Prostate gland (tissue), 2 donors: ENCODE results near the gene CCDC170. TPM values are rescaled to one million over a fixed set of nuclear protein-coding genes. Genes with fewer than 3 reads are reported as not detected.

ENCODE experiments used
- DNase-seq: peaks from one replicate; pipeline ENCODE4 v3.0.0-alpha.2; 2019; ENCODE audit warnings: low spot score
- H3K27ac ChIP-seq, 2 donors: fragments of 200-600 bp; sonication (generic); 2 replicates each; pipeline ENCODE4 v1.5.1; 2017 to 2019
- H3K27me3 ChIP-seq: fragments of 200-600 bp; sonication (generic); replicated peaks from 2 replicates; pipeline ENCODE4 v1.5.1; 2019; ENCODE audit not compliant: insufficient read depth
- H3K36me3 ChIP-seq, 2 donors: fragments of 200-600 bp; sonication (generic); 1 replicate in 1 of 2; 2 replicates in 1 of 2; pipeline versions ENCODE4 v1.5.1 to v1.8.1; 2017 to 2019
- H3K4me1 ChIP-seq: fragments of 200-600 bp; sonication (generic); replicated peaks from 2 replicates; pipeline ENCODE4 v1.5.1; 2019
- H3K4me3 ChIP-seq, 2 donors: fragments of 200-600 bp; sonication (generic); 2 replicates each; pipeline ENCODE4 v1.5.1; 2017 to 2019
- H3K9me3 ChIP-seq: fragments of 200-600 bp; sonication (generic); 2 replicates; pipeline ENCODE4 v1.5.1; 2017
- POLR2A ChIP-seq: fragments of 450-650 bp; IDR thresholded peaks from one replicate; pipeline ENCODE4 v1.6.1; 2016; ENCODE audit warnings: antibody characterized with exemption, mild to moderate bottlenecking
- POLR2AphosphoS5 ChIP-seq: sonication (generic); formaldehyde crosslinking; IDR thresholded peaks from one replicate; pipeline ENCODE4 v1.6.1; 2017; ENCODE audit warnings: antibody characterized with exemption
- WGBS: methylation state at CpG from one replicate; pipeline ENCODE4 v1.1.5; 2018; 5-methylcytosine and 5-hydroxymethylcytosine counted together
- intact Hi-C: fragments of 100-400 bp; cut with DNase I; formaldehyde crosslinking; loops from one replicate; pipeline ENCODE4 v1.14.2; 2022
- total RNA-seq, 2 donors: library from RNA; depleted of rRNA; stranded (reverse); fragments of >200 nt; gene quantifications; one replicate each; pipeline ENCODE4 v1.1.0, GENCODE V29; 2016
- TF ChIP-seq, protein P1 (sequence below), 4 experiments: fragments of 200-600 bp in 2 of 4; fragments of 450-650 bp in 2 of 4; sonication (generic) in 2 of 4; IDR thresholded peaks; 1 replicate in 3 of 4; 2 replicates in 1 of 4; pipeline ENCODE4 v1.5.1; 2016 to 2019; ENCODE audit warnings: antibody characterized with exemption in 4 of 4, mild to moderate bottlenecking in 2 of 4, moderate library complexity in 2 of 4

Gene CCDC170
- total RNA-seq, 2 donors from 2014 or later = 0.32 to 0.85 TPM

GRCh38 chr6:151637814-151638213 is 144.0 kb downstream of the CCDC170 start:
- Histone ChIP-seq H3K9me3 (no peaks in the 10 kb centered on the region), H3K36me3 (no peaks in the 10 kb centered on the region), H3K4me1 (no peaks in the 10 kb centered on the region), H3K27ac (no peak overlapping the region), H3K27me3 (no peaks in the 10 kb centered on the region), H3K4me3 (no peak overlapping the region)
- DNase-seq = no peak
- WGBS = 97% methylated on average over 3 of the region's 3 CpGs
- TF ChIP-seq, protein P1, sequence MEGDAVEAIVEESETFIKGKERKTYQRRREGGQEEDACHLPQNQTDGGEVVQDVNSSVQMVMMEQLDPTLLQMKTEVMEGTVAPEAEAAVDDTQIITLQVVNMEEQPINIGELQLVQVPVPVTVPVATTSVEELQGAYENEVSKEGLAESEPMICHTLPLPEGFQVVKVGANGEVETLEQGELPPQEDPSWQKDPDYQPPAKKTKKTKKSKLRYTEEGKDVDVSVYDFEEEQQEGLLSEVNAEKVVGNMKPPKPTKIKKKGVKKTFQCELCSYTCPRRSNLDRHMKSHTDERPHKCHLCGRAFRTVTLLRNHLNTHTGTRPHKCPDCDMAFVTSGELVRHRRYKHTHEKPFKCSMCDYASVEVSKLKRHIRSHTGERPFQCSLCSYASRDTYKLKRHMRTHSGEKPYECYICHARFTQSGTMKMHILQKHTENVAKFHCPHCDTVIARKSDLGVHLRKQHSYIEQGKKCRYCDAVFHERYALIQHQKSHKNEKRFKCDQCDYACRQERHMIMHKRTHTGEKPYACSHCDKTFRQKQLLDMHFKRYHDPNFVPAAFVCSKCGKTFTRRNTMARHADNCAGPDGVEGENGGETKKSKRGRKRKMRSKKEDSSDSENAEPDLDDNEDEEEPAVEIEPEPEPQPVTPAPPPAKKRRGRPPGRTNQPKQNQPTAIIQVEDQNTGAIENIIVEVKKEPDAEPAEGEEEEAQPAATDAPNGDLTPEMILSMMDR (IDR thresholded peaks at IDR 0.05) = no peak
- TF ChIP-seq POLR2A = no peak
- no peak for TF ChIP-seq POLR2AphosphoS5
- intact Hi-C loops = no loop called here

GRCh38 chr6:151639750-151640149 is 145.9 kb downstream of the CCDC170 start:
- Histone ChIP-seq H3K27ac (no peak overlapping the region), H3K4me1 (no peaks in the 10 kb centered on the region), H3K4me3 (no peak overlapping the region), H3K27me3 (no peaks in the 10 kb centered on the region), H3K9me3 (no peaks in the 10 kb centered on the region), H3K36me3 (no peaks in the 10 kb centered on the region)
- intact Hi-C loops = no loop called here
- no peak for DNase-seq
- 70% methylated on average over 1 of the region's 1 CpG for WGBS
- no peak for TF ChIP-seq POLR2A
- no peak for TF ChIP-seq POLR2AphosphoS5
- TF ChIP-seq, protein P1 (IDR thresholded peaks at IDR 0.05) = no peak

DNA sequence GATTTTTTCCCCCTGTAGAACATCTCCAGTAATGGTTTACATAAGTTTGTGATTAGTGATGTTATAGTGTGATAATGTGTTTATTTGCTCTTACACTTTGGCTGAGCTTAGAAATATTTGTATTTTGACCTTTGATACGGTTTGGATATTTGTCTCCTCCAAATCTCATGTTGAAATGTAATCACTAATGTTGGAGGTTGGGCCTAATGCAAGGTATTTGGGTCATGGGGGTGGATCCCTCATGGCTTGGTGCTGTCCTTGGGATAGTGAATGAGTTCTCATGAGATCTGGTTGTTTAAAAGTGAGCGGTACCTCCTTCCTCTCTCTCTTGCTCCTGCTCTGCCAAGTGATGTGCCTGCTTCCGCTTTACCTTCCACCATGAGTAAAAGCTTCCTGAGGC is 147.2 kb downstream of the CCDC170 start:
- intact Hi-C loops = no loop called here
- no peak for DNase-seq
- Histone ChIP-seq H3K9me3 (no peaks in the 10 kb centered on the region), H3K4me3 (no peak overlapping the region), H3K27me3 (no peaks in the 10 kb centered on the region), H3K36me3 (no peaks in the 10 kb centered on the region), H3K4me1 (no peaks in the 10 kb centered on the region), H3K27ac (no peak overlapping the region)
- TF ChIP-seq, protein P1 (IDR thresholded peaks at IDR 0.05) = no peak
- TF ChIP-seq POLR2AphosphoS5 (no peak), POLR2A (no peak)
- 79% methylated on average over 3 of the region's 3 CpGs for WGBS

DNA sequence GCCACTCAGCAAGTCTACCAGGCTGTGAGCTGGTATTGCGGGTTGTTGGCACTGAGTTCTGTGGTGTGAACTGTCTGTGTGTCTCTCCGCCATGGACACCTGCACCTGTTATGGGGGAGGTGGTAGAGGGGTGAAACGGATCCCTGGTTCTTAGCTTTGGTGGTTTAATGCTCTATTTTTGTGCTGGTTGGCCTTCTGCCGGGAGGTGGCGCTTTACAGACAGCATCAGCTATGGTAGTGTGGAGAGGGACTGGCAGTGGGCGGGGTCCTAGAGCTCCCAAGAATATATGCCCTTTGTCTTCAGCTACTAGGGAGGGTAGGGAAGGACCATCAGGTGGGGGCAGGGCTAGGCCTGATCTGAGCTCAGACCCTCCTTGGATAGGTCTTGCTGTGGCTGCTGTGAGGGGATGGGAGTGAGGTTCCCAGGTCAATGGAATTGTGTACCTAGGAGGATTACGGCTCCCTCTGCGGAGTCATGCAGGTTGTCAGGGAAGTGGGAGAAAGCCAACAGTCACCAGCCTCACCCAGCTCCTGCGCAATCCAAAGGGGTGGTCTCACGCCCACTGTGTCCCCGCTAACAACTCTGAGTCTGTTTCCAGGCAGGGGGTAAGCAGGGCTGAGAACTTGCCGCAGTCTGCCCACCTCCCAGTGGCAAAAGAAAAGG is 154.3 kb downstream of the CCDC170 start:
- no peak overlapping the region for H3K27ac ChIP-seq
- H3K4me1 ChIP-seq = no peaks in the 10 kb centered on the region
- TF ChIP-seq POLR2A (no peak), POLR2AphosphoS5 (no peak)
- TF ChIP-seq, protein P1 (IDR thresholded peaks at IDR 0.05) = no peak
- H3K4me3 ChIP-seq = no peak overlapping the region
- no peaks in the 10 kb centered on the region for H3K27me3 ChIP-seq
- no peaks in the 10 kb centered on the region for H3K9me3 ChIP-seq
- intact Hi-C loops = no loop called here
- DNase-seq = no peak
- H3K36me3 ChIP-seq = no peaks in the 10 kb centered on the region
- 79% methylated on average over 12 of the region's 12 CpGs for WGBS

GRCh38 chr6:151649835-151650234 is 156.0 kb downstream of the CCDC170 start:
- Histone ChIP-seq H3K9me3 (no peaks in the 10 kb centered on the region), H3K4me1 (no peaks in the 10 kb centered on the region), H3K4me3 (no peak overlapping the region), H3K27ac (no peak overlapping the region), H3K36me3 (no peaks in the 10 kb centered on the region), H3K27me3 (no peaks in the 10 kb centered on the region)
- no peak for DNase-seq
- WGBS = 80% methylated on average over 4 of the region's 4 CpGs
- TF ChIP-seq, protein P1 (IDR thresholded peaks at IDR 0.05) = no peak
- TF ChIP-seq POLR2AphosphoS5 = no peak
- TF ChIP-seq POLR2A = no peak
- intact Hi-C loops = no loop called here
